Nephron progenitor cell (in vitro differentiated cells): Measurements from ENCODE around the gene DIP2C.

Experiments
- DNase-seq: peaks from one replicate; pipeline ENCODE4 v3.0.0; 2021
- H3K27ac Mint-ChIP-seq: 2 replicates; pipeline ENCODE4 v1.8.0; 2021; ENCODE audit warnings: mild to moderate bottlenecking, moderate library complexity, mixed read lengths
- H3K27me3 Mint-ChIP-seq: 2 replicates; pipeline ENCODE4 v1.8.0; 2021; ENCODE audit warnings: mild to moderate bottlenecking, low read depth, mixed read lengths; ENCODE audit not compliant: poor library complexity
- H3K36me3 Mint-ChIP-seq: 2 replicates; pipeline ENCODE4 v1.8.0; 2021; ENCODE audit warnings: low read depth, mixed read lengths
- H3K4me1 Mint-ChIP-seq: 2 replicates; pipeline ENCODE4 v1.8.0; 2021; ENCODE audit warnings: mixed read lengths
- H3K4me3 Mint-ChIP-seq: 2 replicates; pipeline ENCODE4 v1.8.0; 2021; ENCODE audit warnings: mild to moderate bottlenecking, moderate library complexity, mixed read lengths
- H3K9me3 Mint-ChIP-seq: 2 replicates; pipeline ENCODE4 v1.8.0; 2021; ENCODE audit warnings: mild to moderate bottlenecking, moderate library complexity, mixed read lengths
- TF ChIP-seq, protein P1 (sequence below): fragments of 200-600 bp; sonication (generic); IDR thresholded peaks from 2 replicates; pipeline ENCODE4 v1.5.0; 2021; ENCODE audit warnings: antibody characterized with exemption

DIP2C gene

GRCh38 chr10:500876-501275 lies 188.6 kb downstream of the DIP2C start:
- no peak for DNase-seq
- H3K27ac Mint-ChIP-seq, result no peak overlapping the region
- peaks cover 63% of the 10 kb centered on the region for H3K4me1 Mint-ChIP-seq
- H3K4me3 Mint-ChIP-seq, result no peak overlapping the region
- H3K9me3 Mint-ChIP-seq, result no peaks in the 10 kb centered on the region
- TF ChIP-seq, protein P1, sequence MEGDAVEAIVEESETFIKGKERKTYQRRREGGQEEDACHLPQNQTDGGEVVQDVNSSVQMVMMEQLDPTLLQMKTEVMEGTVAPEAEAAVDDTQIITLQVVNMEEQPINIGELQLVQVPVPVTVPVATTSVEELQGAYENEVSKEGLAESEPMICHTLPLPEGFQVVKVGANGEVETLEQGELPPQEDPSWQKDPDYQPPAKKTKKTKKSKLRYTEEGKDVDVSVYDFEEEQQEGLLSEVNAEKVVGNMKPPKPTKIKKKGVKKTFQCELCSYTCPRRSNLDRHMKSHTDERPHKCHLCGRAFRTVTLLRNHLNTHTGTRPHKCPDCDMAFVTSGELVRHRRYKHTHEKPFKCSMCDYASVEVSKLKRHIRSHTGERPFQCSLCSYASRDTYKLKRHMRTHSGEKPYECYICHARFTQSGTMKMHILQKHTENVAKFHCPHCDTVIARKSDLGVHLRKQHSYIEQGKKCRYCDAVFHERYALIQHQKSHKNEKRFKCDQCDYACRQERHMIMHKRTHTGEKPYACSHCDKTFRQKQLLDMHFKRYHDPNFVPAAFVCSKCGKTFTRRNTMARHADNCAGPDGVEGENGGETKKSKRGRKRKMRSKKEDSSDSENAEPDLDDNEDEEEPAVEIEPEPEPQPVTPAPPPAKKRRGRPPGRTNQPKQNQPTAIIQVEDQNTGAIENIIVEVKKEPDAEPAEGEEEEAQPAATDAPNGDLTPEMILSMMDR, result no peak
- H3K27me3 Mint-ChIP-seq, result no peaks in the 10 kb centered on the region
- H3K36me3 Mint-ChIP-seq, result peaks cover 14% of the 10 kb centered on the region

DNA sequence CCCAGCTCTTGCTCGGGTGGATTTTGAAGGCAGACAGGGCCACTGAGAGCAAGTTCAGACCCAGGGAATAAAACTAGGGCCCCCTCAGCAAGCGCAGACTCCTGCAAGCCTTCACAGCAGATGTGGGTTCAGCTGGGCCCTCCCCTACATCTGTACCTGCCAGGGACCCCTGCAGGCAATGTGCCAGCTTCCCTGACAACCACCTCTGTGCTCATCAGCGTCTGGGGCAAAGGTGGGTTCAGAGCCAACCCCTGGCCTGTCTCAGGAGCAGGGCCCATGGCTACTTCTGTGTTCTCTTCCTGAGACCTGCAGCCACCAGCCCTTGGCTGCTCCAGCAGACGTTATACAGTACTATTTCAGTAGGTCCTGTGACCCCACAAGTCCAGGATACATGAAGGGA lies 189.5 kb downstream of the DIP2C start:
- H3K9me3 Mint-ChIP-seq, result no peaks in the 10 kb centered on the region
- H3K4me1 Mint-ChIP-seq, result peaks cover 56% of the 10 kb centered on the region
- no peak for DNase-seq
- no peak overlapping the region for H3K4me3 Mint-ChIP-seq
- no peaks in the 10 kb centered on the region for H3K27me3 Mint-ChIP-seq
- TF ChIP-seq, protein P1, result no peak
- H3K27ac Mint-ChIP-seq, result no peak overlapping the region
- H3K36me3 Mint-ChIP-seq, result peaks cover 13% of the 10 kb centered on the region

GRCh38 chr10:498760-499435 lies 190.6 kb downstream of the DIP2C start:
- Mint-ChIP-seq H3K27me3 (no peaks in the 10 kb centered on the region), H3K36me3 (peaks cover 13% of the 10 kb centered on the region), H3K27ac (peak overlapping the region; percentile 23), H3K4me1 (peaks cover 51% of the 10 kb centered on the region), H3K9me3 (no peaks in the 10 kb centered on the region), H3K4me3 (no peak overlapping the region)
- DNase-seq, result no peak
- TF ChIP-seq, protein P1, result no peak

- no peak overlapping the region for H3K4me3 Mint-ChIP-seq
- no peaks in the 10 kb centered on the region for H3K9me3 Mint-ChIP-seq
- peaks cover 50% of the 10 kb centered on the region for H3K4me1 Mint-ChIP-seq
- H3K27ac Mint-ChIP-seq, result no peak overlapping the region
- TF ChIP-seq, protein P1, result no peak
- no peaks in the 10 kb centered on the region for H3K27me3 Mint-ChIP-seq
- H3K36me3 Mint-ChIP-seq, result peaks cover 10% of the 10 kb centered on the region
- no peak for DNase-seq
Observed at GRCh38 chr10:497898-498451, 191.5 kb downstream of the DIP2C start.

- no peaks in the 10 kb centered on the region for H3K27me3 Mint-ChIP-seq
- peaks cover 3% of the 10 kb centered on the region for H3K36me3 Mint-ChIP-seq
- no peak overlapping the region for H3K4me3 Mint-ChIP-seq
- no peaks in the 10 kb centered on the region for H3K9me3 Mint-ChIP-seq
- TF ChIP-seq, protein P1, result no peak
- no peak overlapping the region for H3K27ac Mint-ChIP-seq
- H3K4me1 Mint-ChIP-seq, result peaks cover 50% of the 10 kb centered on the region
- no peak for DNase-seq
Observed at GRCh38 chr10:497289-497688, 192.2 kb downstream of the DIP2C start.

DNA sequence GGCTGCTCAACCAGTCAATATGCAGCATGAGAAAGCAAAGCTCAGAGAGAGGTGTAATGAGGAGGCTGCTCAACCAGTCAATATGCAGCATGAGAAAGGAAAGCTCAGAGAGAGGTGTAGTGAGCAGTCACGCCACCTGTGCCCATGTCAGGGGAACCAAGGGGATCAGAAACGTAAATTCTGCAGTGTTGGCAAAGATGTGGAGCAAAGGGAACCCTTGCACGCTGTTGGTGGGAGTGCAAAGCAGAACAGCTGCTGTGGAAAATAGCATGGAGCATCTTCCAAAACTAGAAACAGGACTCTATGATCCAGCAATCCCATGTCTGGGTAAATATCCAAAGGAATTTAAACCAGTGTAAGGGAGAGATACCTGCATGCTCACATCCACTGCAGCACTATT lies 194.9 kb downstream of the DIP2C start:
- Mint-ChIP-seq H3K36me3 (peaks cover 6% of the 10 kb centered on the region), H3K27ac (peak overlapping the region; percentile 60), H3K27me3 (no peaks in the 10 kb centered on the region), H3K9me3 (no peaks in the 10 kb centered on the region), H3K4me1 (peaks cover 46% of the 10 kb centered on the region), H3K4me3 (no peak overlapping the region)
- TF ChIP-seq, protein P1, result no peak
- DNase-seq, result no peak
